GM18505 (cell line): ENCODE measurements around the gene NAIF1.
A peak's percentile ranks its signal among the peaks of the same experiment; 100 is the strongest.
"Not testable (repeated sequence)": the region's sequence is repeated elsewhere in the genome, so short reads cannot be mapped to it uniquely, and the experiment has no call there.

Experiments used
- ATAC-seq: cut with Tn5 transposase; IDR thresholded peaks from one replicate; pipeline ENCODE4 v1.9.1; 2021; ENCODE audit not compliant: unreplicated experiment
- POLR2A ChIP-seq: IDR thresholded peaks from 4 replicates; pipeline ENCODE4 v1.6.1; 2011; ENCODE audit warnings: borderline replicate concordance; ENCODE audit not compliant: insufficient read depth, insufficient read length; ENCODE audit errors: extremely low read depth

The NAIF1 gene

DNA sequence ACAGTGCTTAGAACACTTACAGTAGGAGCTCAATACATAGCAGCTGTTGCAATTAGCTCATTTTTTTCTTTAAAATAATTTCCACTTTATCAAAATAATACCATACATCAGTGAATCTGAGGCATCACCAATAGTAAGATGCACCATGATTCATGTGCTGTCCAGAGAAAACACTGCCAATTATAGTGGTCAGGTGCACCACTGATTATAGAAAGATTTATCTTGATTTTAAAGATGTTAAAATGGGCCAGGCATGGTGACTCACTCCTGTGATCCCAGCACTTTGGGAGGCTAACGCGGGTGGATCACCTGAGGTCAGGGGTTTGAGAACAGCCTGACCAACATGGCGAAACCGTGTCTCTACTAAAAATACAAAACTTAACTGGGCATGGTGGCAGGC lies 39.4 kb downstream of the NAIF1 start:
- TF ChIP-seq POLR2A = no peak
- ATAC-seq = no peak

- TF ChIP-seq POLR2A = no peak
- no peak for ATAC-seq
Measured at GRCh38 chr9:128026773-128027541, 40.2 kb downstream of the NAIF1 start.

GRCh38 chr9:128026255-128026772 lies 40.8 kb downstream of the NAIF1 start:
- peak; percentile 68 for TF ChIP-seq POLR2A
- no peak for ATAC-seq

GRCh38 chr9:128025736-128026135 lies 41.4 kb downstream of the NAIF1 start:
- TF ChIP-seq POLR2A = no peak
- no peak for ATAC-seq

DNA sequence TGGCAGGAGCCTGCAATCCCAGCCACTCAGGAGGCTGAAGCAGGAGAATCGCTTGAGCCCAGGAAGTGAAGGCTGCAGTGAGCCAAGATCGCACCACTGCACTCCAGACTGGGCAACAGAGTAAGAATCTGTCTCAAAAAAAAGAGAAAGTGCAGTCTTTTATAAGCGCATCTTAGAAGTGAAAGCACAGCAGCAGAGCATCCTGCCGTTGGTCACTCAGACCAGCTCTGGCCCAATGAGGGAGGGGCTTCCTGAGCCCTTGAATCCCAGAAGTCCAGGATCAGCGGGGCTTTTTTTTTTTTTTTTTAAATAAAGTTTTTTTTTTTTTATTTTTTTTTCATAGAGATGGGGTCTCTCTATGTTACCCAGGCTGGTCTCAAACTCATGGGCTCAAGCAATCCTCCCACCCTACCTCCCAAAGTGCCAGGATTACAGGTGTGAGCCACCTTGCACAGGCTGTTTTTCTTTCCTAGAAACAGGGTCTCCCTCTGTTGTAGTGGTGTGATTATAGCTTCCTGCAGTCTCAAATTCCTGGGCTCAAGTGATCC lies 42.3 kb downstream of the NAIF1 start:
- TF ChIP-seq POLR2A = no peak
- ATAC-seq = no peak

DNA sequence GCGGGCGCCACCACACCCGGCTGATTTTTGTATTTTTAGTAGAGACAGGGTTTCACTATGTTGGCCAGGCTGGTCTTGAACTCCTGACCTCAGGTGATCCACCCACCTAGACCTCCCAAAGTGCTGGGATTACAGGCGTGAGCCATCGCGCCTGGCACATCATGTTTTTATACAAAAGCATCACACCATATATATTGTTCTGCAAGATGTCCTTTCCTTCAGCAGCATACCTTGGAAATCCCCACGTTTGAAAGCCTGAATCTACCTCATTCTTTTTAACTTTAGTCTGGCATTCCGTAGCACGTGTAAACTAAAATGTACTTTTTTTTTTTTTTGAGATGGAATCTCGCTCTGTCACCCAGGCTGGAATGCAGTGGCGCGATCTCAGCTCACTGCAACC lies 43.4 kb downstream of the NAIF1 start:
- ATAC-seq = not testable (repeated sequence)

GRCh38 chr9:128022886-128023285 lies 44.2 kb downstream of the NAIF1 start:
- ATAC-seq = no peak
- TF ChIP-seq POLR2A = no peak

DNA sequence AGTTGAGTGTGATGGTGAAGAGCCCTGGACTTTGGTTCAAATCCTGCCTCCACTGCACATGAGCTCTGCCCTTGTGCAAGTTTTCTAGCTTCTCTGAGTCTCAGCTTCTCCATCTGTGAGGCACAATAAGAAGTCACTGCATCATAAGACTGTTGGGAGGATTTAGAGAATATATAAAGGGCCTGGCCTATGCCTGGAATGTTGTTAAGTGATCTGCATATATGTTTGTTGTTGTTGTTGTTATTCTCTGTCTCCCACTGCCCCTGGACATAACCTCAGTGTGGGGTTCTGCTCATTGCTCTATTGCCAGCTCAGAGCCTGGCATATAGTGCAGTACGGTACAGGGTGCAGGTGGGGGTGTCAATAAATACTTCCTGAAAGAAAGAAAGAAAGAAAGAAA lies 46.0 kb downstream of the NAIF1 start:
- no peak for ATAC-seq
- TF ChIP-seq POLR2A = no peak

DNA sequence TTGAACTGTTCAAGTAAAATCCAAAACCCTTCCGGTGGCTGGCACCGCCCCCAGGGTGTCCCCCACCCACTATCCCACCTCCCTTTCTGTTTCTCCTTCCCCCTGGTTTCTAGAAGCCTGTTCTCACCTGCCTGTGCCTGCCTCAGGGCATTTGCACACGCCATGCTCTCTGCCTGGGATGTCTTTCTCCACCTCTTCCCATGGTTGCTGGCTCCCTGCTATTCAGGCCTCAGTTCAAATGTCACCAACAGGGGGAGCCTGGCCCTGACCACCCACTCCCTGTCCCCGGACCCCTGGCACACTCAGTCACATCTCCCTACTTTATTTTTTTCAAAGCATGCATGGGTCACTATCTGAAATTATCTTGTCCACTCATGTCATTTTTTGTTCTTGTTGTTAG lies 46.4 kb downstream of the NAIF1 start:
- no peak for ATAC-seq

DNA sequence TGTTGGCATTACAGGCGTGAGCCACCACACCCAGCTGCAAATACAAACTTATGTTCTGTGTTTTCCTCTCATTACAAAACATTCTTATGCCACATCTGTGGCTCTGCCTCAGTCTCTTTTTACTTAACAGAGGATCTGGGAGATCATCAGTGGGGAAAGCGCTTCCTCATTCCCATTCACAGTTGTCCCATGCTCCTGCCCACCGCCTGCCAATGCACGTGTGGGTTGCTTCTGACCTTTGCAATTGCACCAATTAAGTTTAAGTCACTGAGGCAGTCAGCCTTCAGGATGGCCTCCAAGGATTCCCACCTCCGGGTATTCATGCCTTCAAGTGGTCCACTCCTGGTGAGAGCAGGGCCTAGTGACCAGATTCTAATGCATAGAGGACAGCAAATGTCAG lies 51.4 kb downstream of the NAIF1 start:
- TF ChIP-seq POLR2A = no peak

More for the DNA sequence above, 46.4 kb downstream of the NAIF1 start:
- TF ChIP-seq POLR2A = no peak

More for the DNA sequence above, 51.4 kb downstream of the NAIF1 start:
- no peak for ATAC-seq
